Fibroblast of pulmonary artery (primary cell): ENCODE data around the gene ATG9A.

Experiments used
- DNase-seq: peaks from one replicate; pipeline ENCODE4 v3.0.0-alpha.2; 2010; ENCODE audit warnings: low read depth
- H3K4me3 ChIP-seq: replicated peaks from 2 replicates; pipeline ENCODE4 v1.5.1; 2011; ENCODE audit warnings: low read depth, mild to moderate bottlenecking, control low read depth, low read length, moderate library complexity
- CTCF ChIP-seq: IDR thresholded peaks from 2 replicates; pipeline ENCODE4 v1.5.1; 2011; ENCODE audit warnings: mild to moderate bottlenecking, control low read depth, low read length, inconsistent platforms; ENCODE audit errors: missing control alignments

Gene ATG9A

DNA sequence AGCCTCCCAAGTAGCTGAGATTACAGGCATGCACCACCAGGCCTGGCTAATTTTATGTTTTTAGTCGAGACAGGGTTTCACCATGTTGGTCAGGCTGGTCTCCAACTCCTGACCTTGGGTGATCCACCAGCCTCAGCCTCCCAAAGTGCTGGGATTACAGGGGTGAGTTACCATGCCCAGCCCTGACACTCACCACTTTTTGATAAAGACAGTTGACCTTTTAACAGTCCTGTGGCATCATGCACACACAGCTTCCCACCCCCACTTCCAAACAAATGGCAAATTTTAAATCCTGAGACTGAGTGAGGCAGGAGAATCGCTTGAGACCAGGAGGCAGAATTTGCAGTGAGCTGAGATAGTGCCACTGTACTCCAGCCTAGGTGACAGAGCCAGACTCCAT lies 43.6 kb upstream of the ATG9A start:
- H3K4me3 ChIP-seq = no peak overlapping the region
- TF ChIP-seq CTCF = no peak
- no peak for DNase-seq

GRCh38 chr2:219272356-219272755 lies 42.9 kb upstream of the ATG9A start:
- DNase-seq = no peak
- TF ChIP-seq CTCF = no peak
- no peak overlapping the region for H3K4me3 ChIP-seq

GRCh38 chr2:219271021-219271420 lies 41.6 kb upstream of the ATG9A start:
- H3K4me3 ChIP-seq = no peak overlapping the region
- TF ChIP-seq CTCF = no peak
- no peak for DNase-seq

- H3K4me3 ChIP-seq = no peak overlapping the region
- no peak for DNase-seq
- no peak for TF ChIP-seq CTCF
These were observed 40.6 kb upstream of the ATG9A start for GRCh38 chr2:219270055-219270372.

- no peak for TF ChIP-seq CTCF
- no peak overlapping the region for H3K4me3 ChIP-seq
- no peak for DNase-seq
These were observed 40.1 kb upstream of the ATG9A start for GRCh38 chr2:219269362-219270054.

- TF ChIP-seq CTCF = no peak
- DNase-seq = no peak
- no peak overlapping the region for H3K4me3 ChIP-seq
These were observed 38.9 kb upstream of the ATG9A start for GRCh38 chr2:219268294-219268693.

DNA sequence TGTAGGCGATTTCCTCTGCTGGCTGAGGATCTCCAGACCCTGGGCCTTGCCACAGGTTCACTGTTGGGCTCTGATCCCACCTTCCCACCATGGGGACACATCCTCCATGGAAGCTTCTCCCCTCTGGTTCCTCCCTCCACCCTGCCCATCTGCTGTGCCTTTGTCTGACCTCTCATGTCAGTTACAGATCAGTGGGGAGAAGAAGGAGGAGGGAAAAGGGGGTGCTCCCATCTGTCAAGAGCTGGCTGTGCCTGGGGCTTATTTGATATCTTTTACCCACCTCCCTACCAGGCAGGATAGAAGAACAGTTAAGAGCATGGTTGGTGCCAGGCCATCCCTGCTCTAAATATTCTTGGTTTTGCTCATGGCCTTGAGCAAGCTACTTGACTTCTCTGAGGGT lies 37.5 kb upstream of the ATG9A start:
- no peak for TF ChIP-seq CTCF
- H3K4me3 ChIP-seq = no peak overlapping the region
- DNase-seq = no peak
